Measurements from ENCODE around the gene TEK.

DNA sequence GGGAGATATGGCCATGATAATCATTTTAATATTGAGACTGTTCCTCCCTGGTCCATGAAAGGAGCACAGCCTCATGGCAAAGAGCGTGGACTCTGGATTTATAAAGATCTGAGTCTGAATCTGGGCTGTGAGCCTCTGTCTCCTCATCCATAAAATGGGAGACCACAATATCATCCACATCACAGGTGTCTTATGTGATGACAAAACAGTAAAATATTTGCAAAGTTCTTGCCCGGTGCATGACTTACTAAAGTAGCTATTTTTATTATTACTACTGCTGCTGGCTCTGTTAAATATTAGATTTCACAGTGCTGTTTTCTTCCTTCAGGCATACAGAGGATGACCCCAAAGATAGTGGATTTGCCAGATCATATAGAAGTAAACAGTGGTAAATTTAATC, 74.1 kb downstream of the TEK start:
- TF ChIP-seq, protein P1, sequence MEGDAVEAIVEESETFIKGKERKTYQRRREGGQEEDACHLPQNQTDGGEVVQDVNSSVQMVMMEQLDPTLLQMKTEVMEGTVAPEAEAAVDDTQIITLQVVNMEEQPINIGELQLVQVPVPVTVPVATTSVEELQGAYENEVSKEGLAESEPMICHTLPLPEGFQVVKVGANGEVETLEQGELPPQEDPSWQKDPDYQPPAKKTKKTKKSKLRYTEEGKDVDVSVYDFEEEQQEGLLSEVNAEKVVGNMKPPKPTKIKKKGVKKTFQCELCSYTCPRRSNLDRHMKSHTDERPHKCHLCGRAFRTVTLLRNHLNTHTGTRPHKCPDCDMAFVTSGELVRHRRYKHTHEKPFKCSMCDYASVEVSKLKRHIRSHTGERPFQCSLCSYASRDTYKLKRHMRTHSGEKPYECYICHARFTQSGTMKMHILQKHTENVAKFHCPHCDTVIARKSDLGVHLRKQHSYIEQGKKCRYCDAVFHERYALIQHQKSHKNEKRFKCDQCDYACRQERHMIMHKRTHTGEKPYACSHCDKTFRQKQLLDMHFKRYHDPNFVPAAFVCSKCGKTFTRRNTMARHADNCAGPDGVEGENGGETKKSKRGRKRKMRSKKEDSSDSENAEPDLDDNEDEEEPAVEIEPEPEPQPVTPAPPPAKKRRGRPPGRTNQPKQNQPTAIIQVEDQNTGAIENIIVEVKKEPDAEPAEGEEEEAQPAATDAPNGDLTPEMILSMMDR (IDR thresholded peaks at IDR 0.05), result no peak
- no peak for TF ChIP-seq POLR2A (IDR thresholded peaks at IDR 0.05)
- no peak for TF ChIP-seq EP300 (IDR thresholded peaks at IDR 0.05)
